ENCODE results near the gene SNTG2.
"Not testable (repeated sequence)": the region's sequence is repeated elsewhere in the genome, so short reads cannot be mapped to it uniquely, and the experiment has no call there.

Gene SNTG2

DNA sequence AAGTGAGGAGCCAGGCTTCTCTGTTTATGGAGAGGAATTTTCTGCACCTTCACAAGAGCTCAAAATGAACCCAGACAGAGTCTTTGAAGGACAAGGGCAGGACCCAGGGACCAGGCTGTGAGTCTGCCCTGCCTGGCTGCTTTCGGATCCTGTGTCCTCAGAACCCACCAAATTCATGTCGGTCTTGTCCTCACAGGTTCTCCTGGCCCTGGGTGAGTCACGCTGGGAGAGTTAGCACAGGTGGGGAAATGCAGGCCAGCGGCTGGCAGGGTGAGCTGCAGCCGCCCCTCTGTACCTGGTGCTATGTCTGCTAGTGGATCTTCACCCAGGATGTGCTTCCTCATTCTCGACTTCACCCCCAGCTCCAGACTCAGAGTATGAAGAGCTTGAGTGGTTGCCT lies 426.8 kb downstream of the SNTG2 start:
- TF ChIP-seq Cebpa-rat (IDR thresholded peaks at IDR 0.05) = no peak
- no peaks in the 10 kb centered on the region for H3K36me3 ChIP-seq
- H3K27me3 ChIP-seq = peaks cover 0 to 5% (median 0%) of the 10 kb centered on the region in 11 experiments; a peak in 2 of 22 replicates
- no peak overlapping the region for H3K27ac ChIP-seq
- H3K4me3 ChIP-seq = no peak overlapping the region
- no peaks in the 10 kb centered on the region for H4K20me1 ChIP-seq
- H3K9me3 ChIP-seq (replicated peaks in 1 of 11) = peaks cover 21 to 55% (median 42%) of the 10 kb centered on the region in 11 experiments
- H3K4me1 ChIP-seq = peaks cover 0 to 46% (median 17%) of the 10 kb centered on the region in 10 experiments; a peak in 12 of 20 replicates
- no peak overlapping the region for H3K9ac ChIP-seq
- peak overlapping the region in 3 of 11 experiments; percentile 13 to 40 (median 19); a peak in 3 of 22 replicates for H3K4me2 ChIP-seq

DNA sequence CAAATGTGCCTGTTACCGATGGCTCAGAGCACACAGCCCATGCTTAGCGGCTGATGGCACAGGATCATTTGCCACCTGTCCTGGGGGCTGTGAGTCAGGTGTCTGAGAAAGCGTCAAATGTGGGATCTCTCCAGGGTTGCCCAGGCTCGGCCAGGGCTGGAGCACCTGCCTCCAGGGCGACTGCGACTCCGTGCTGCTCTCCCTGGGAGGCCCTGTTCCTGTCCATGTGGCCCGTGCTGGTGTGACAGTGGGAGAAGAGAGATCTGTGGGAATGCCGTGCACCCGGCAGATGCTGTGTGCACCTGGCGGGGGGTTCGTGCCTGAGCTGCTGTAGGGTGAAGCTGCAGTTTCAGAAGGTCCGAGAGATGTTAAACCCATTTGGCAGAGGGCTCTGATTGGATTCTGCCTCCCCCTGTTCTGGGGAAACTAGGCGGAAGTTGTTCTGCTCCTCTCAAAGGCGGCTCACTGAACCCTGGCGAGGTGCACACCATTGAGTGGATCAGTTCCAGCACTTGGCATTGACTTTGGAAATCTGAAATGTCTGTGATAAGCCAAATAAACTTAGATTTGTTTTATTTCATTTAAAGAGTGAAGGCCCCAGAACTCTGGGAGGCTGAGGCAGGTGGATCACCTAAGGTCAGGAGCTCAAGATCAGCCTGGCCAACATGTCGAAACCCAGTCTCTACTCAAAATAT lies 428.0 kb downstream of the SNTG2 start:
- no peak overlapping the region for H3K4me2 ChIP-seq
- H3K4me3 ChIP-seq = no peak overlapping the region
- H3K36me3 ChIP-seq = no peaks in the 10 kb centered on the region
- peaks cover 0 to 5% (median 0%) of the 10 kb centered on the region in 11 experiments; a peak in 2 of 22 replicates for H3K27me3 ChIP-seq
- H3K27ac ChIP-seq = no peak overlapping the region
- H3K4me1 ChIP-seq = peaks cover 0 to 36% (median 14%) of the 10 kb centered on the region in 10 experiments; a peak in 11 of 20 replicates
- TF ChIP-seq Cebpa-rat (IDR thresholded peaks at IDR 0.05) = no peak
- peaks cover 21 to 55% (median 47%) of the 10 kb centered on the region in 11 experiments for H3K9me3 ChIP-seq (replicated peaks in 1 of 11)
- H4K20me1 ChIP-seq = no peaks in the 10 kb centered on the region
- H3K9ac ChIP-seq = no peak overlapping the region

GRCh38 chr2:1381644-1382043 lies 431.0 kb downstream of the SNTG2 start:
- no peaks in the 10 kb centered on the region for H4K20me1 ChIP-seq
- H3K27me3 ChIP-seq = no peaks in the 10 kb centered on the region
- H3K9ac ChIP-seq = no peak overlapping the region
- no peak overlapping the region for H3K4me3 ChIP-seq
- H3K4me1 ChIP-seq = peaks cover 0 to 17% (median 4%) of the 10 kb centered on the region in 10 experiments; a peak in 7 of 20 replicates
- H3K36me3 ChIP-seq = no peaks in the 10 kb centered on the region
- TF ChIP-seq Cebpa-rat (IDR thresholded peaks at IDR 0.05) = no peak
- H3K4me2 ChIP-seq = peak overlapping the region in 3 of 11 experiments; percentile 3 to 9 (median 5); a peak in 2 of 22 replicates
- peaks cover 5 to 32% (median 23%) of the 10 kb centered on the region in 11 experiments; a peak in 18 of 22 replicates for H3K9me3 ChIP-seq (replicated peaks in 1 of 11)
- no peak overlapping the region for H3K27ac ChIP-seq

GRCh38 chr2:1387954-1388725 lies 437.5 kb downstream of the SNTG2 start:
- not testable (repeated sequence) for H3K27ac ChIP-seq, H3K36me3 ChIP-seq, H4K20me1 ChIP-seq, H3K4me3 ChIP-seq, H3K9ac ChIP-seq
- peaks cover 0 to 19% (median 9%) of the 10 kb centered on the region in 11 experiments; a peak in 10 of 22 replicates for H3K9me3 ChIP-seq (replicated peaks in 1 of 11)
- H3K4me2 ChIP-seq = peak overlapping the region in 8 of 11 experiments; percentile 8 to 30 (median 18); a peak in 9 of 22 replicates
- H3K4me1 ChIP-seq = peaks cover 0 to 11% (median 6%) of the 10 kb centered on the region in 10 experiments; a peak in 9 of 20 replicates
- H3K27me3 ChIP-seq = peaks cover 0 to 15% (median 0%) of the 10 kb centered on the region in 11 experiments; a peak in 3 of 22 replicates

DNA sequence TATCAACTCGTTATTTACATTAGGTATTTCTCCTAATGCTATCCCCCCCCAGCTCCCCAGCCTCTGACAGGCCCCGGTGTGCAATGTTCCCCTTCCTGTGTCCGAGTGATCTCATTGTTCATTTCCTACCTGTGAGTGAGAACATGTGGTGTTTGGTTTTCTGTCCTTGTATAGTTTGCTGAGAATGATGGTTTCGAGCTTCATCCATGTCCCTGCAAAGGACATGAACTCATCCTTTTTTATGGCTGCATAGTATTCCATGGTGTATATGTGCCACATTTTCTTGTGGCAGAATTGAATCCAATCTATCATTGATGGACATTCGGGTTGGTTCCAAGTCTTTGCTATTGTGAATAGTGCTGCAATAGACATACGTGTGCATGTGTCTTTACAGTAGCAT lies 439.5 kb downstream of the SNTG2 start:
- peaks cover 0 to 24% (median 14%) of the 10 kb centered on the region in 11 experiments; a peak in 19 of 22 replicates for H3K9me3 ChIP-seq (replicated peaks in 1 of 11)
- H4K20me1 ChIP-seq = not testable (repeated sequence)

DNA sequence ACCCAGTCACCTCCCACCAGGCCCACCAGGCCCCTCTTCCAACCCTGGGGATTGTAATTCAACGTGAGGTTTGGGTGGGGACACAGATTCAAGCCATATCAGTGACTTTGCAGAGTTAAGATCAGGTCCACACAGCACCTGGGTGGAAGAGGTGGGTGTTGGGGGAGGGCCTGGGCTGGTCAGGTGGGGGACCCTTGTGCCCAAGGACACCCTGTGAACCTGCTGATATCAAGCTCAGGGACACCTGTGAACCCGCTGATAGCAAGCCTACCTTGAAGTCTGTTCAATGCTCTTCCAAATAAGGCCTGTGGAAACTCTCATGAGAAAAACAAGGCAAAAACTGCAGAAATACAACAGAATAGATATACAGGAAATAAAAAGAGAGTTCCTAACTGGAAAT lies 442.7 kb downstream of the SNTG2 start:
- no peak overlapping the region for H3K4me2 ChIP-seq
- H3K4me3 ChIP-seq = no peak overlapping the region
- H3K27ac ChIP-seq = no peak overlapping the region
- H3K27me3 ChIP-seq = peaks cover 0 to 48% (median 0%) of the 10 kb centered on the region in 11 experiments; a peak in 10 of 22 replicates
- no peaks in the 10 kb centered on the region for H3K36me3 ChIP-seq
- no peak overlapping the region for H3K9ac ChIP-seq
- peaks cover 15 to 41% (median 32%) of the 10 kb centered on the region in 10 experiments for H3K4me1 ChIP-seq
- no peak for TF ChIP-seq Cebpa-rat (IDR thresholded peaks at IDR 0.05)
- H3K9me3 ChIP-seq (replicated peaks in 1 of 11) = peaks cover 14 to 38% (median 25%) of the 10 kb centered on the region in 11 experiments; a peak in 21 of 22 replicates
- peaks cover 0 to 18% (median 0%) of the 10 kb centered on the region in 11 experiments; a peak in 6 of 22 replicates for H4K20me1 ChIP-seq

More for the DNA sequence above, 439.5 kb downstream of the SNTG2 start:
- H3K36me3 ChIP-seq, H3K9ac ChIP-seq, H3K4me3 ChIP-seq, H3K4me2 ChIP-seq, H3K27ac ChIP-seq: not testable (repeated sequence)
- H3K4me1 ChIP-seq = peaks cover 0 to 22% (median 14%) of the 10 kb centered on the region in 10 experiments; a peak in 10 of 20 replicates
- peaks cover 0 to 25% (median 0%) of the 10 kb centered on the region in 11 experiments; a peak in 4 of 22 replicates for H3K27me3 ChIP-seq

GRCh38 chr2:1394709-1395408 lies 444.2 kb downstream of the SNTG2 start:
- no peak for TF ChIP-seq Cebpa-rat (IDR thresholded peaks at IDR 0.05)
- Histone ChIP-seq H3K4me3 (no peak overlapping the region), H3K4me2 (peak overlapping the region in 6 of 11 experiments; percentile 17 to 50 (median 36); a peak in 10 of 22 replicates), H3K4me1 (peaks cover 30 to 54% (median 45%) of the 10 kb centered on the region in 10 experiments), H3K27me3 (peaks cover 0 to 59% (median 0%) of the 10 kb centered on the region in 11 experiments; a peak in 11 of 22 replicates), H3K9me3 (replicated peaks in 1 of 11) (peaks cover 14 to 37% (median 25%) of the 10 kb centered on the region in 11 experiments; a peak in 21 of 22 replicates), H4K20me1 (peaks cover 0 to 34% (median 4%) of the 10 kb centered on the region in 11 experiments; a peak in 9 of 22 replicates), H3K27ac (no peak overlapping the region), H3K9ac (no peak overlapping the region), H3K36me3 (no peaks in the 10 kb centered on the region)

DNA sequence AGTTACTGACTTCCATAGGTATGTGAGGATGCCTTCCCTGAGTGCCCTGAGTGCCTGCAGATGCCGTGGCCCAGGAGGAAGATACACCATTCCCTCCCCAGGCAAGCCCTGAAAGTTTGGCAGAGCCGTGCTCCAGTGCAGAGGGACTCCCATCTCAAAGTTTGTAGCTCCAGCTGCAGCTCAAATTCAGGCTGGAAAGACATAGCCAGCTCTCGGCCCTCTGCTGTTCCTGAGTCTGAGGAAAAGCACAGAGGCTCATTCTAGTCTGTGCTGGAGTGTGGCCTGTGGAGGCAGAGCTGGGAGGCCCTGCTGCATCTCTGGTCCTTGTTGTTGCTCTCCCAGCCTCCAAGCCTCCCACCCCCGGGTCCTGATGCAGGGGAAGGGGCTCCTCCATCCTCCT lies 446.7 kb downstream of the SNTG2 start:
- Histone ChIP-seq H3K9me3 (replicated peaks in 1 of 11) (peaks cover 18 to 34% (median 24%) of the 10 kb centered on the region in 11 experiments), H3K4me2 (peak overlapping the region in 7 of 11 experiments; percentile 80 to 94 (median 93); a peak in 11 of 22 replicates), H3K36me3 (no peaks in the 10 kb centered on the region), H3K27ac (no peak overlapping the region), H3K27me3 (peaks cover 0 to 82% (median 0%) of the 10 kb centered on the region in 11 experiments; a peak in 11 of 22 replicates), H3K4me3 (no peak overlapping the region), H3K9ac (no peak overlapping the region), H4K20me1 (peaks cover 0 to 53% (median 4%) of the 10 kb centered on the region in 11 experiments; a peak in 9 of 22 replicates), H3K4me1 (peaks cover 50 to 79% (median 70%) of the 10 kb centered on the region in 10 experiments)
- TF ChIP-seq Cebpa-rat (IDR thresholded peaks at IDR 0.05) = no peak

All from BLaER1 treated with 17β-estradiol and CSF1 and Interleukin-3, amounts not matched to agents 10 nM and 100 nM (cell line).